ENCODE measurements around the gene ASB14.
A peak's percentile ranks its signal among the peaks of the same experiment; 100 is the strongest.
"Not testable (repeated sequence)": the region's sequence is repeated elsewhere in the genome, so short reads cannot be mapped to it uniquely, and the experiment has no call there.

The ASB14 gene

DNA sequence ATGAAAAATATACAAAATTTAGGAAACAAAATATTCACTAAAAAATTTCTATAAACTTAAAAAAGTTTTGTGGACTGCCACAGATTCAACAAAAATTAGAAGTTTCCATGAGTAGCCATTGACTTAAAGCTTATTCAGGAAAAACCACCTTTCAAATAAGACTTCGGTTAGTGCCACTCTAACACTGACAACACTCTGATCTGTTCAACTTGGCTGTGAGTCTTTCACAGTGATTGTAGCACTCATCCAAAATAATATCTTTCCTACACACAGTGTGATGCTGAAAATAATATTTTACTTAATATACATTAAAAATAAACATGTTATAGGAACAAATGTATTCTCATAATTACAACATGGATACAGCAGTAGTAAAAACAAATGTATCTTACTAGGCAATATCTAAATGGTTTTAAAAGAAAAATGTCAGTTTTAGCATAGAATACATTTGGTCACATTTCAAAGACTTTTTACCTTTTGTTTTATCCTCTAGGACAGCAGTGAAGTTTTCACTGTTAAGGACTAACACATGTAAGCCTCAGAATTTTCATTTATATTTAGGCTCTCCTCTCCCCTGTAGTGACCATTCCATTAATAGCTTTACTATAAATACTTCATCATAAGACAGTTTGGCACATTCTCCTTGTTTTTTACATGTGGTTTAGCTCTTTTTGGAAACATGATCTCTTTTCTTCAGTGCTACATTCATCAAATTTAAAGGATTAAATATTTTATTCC, at the start of gene ASB14:
Gene ASB14, minus strand, starts transcription at position 527 of the 738 bp plus-strand sequence. CDS start 652 bp downstream, outside the sequence.
- DNase-seq (no peak), ATAC-seq (replicated peaks) (no peak)
- Mint-ChIP-seq H3K27ac (no peak within 1 kb of the TSS), H3K9me3 (no peaks in the 10 kb centered on the region), H3K27me3 (no peaks in the 10 kb centered on the region), H3K4me1 (no peaks in the 10 kb centered on the region), H3K4me3 (no peak within 1 kb of the TSS), H3K36me3 (no peaks in the 10 kb centered on the region)

DNA sequence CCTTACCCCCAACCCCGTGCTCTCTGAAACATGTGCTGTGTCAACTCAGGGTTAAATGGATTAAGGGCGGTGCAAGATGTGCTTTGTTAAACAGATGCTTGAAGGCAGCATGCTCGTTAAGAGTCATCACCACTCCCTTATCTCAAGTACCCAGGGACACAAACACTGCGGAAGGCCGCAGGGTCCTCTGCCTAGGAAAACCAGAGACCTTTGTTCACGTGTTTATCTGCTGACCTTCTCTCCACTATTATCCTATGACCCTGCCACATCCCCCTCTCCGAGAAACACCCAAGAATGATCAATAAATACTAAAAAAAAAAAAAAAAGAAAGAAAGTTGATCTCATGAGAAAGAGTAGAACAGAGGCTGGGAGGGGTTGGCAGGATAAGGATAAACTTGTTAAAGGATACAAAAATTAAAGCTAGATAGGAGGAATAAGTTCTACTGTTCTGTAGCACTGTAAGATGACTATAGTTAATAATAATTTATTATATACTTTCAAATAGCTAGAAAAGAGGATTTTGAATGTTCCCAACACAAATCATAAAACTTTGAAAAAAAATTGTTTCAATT, 46.7 kb upstream of the ASB14 start:
- H3K4me3 Mint-ChIP-seq; H3K27ac Mint-ChIP-seq; ATAC-seq (replicated peaks); DNase-seq; H3K36me3 Mint-ChIP-seq; H3K27me3 Mint-ChIP-seq; H3K9me3 Mint-ChIP-seq; H3K4me1 Mint-ChIP-seq: not testable (repeated sequence)

DNA sequence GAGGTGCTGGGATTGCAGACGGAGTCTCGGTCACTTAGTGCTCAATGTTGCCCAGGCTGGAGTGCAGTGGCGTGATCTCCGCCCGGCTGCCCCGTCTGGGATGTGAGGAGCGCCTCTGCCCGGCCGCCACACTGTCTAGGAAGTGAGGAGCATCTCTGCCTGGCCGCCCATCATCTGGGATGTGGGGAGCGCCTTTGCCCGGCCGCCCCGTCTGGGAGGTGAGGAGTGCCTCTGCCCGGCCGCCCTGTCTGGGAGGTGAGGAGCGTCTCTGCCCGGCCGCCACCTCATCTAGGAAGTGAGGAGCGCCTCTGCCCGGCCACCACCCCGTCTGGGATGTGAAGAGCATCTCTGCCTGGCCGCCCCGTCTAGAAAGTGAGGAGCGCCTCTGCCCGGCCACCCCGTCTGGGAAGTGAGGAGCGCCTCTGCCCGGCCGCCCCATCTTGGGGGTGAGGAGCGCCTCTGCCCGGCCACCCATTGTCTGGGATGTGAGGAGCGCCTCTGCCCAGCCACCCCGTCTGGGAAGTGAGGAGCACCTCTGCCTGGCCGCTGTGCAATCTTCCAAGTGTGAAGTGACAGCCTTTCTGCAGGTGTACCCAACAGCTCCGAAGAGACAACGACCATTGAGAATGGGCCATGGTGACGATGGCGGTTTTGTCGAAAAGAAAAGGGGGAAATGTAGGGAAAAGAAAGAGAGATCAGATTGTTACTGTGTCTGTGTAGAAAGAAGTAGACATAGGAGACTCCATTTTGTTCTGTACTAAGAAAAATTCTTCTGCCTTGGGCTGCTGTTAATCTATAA, 46.0 kb upstream of the ASB14 start:
- not testable (repeated sequence) for ATAC-seq (replicated peaks); H3K9me3 Mint-ChIP-seq

DNA sequence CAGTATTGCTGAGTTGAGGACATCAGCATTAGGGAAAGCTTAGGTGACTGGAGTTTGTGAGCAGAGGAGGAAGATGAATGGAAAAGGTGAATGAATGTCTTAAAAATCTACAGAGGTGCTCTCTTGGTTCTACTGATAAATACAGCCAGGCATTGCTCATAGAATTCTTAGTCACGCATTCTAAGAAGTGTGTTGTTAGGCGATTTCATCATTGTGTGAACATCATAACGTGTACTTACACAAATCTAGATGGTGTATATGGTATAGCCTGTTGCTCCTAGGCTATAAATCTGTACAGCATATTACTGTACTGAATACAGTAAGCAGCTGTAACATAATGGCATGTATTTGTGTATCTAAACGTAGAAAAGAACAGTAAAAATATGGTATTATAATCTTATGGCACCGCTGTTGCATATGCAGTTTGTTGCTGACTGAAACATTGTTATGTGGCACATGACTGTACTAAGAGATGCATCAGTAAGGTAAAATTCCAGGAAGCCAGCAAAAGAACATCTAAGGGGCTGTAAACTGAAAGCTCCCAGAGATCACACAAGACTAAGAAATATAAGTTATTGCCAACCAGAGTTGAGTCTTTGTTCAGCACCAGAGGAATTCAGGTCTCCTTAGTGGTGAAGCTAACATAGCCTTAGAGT, 42.9 kb upstream of the ASB14 start:
- ATAC-seq (replicated peaks) (no peak), DNase-seq (no peak)
- Mint-ChIP-seq H3K27me3 (no peaks in the 10 kb centered on the region), H3K4me1 (no peaks in the 10 kb centered on the region), H3K4me3 (no peak overlapping the region), H3K27ac (no peak overlapping the region), H3K9me3 (peaks cover 2 to 4% of the 10 kb centered on the region in 2 donors), H3K36me3 (no peaks in the 10 kb centered on the region)

More for the DNA sequence above, 46.0 kb upstream of the ASB14 start:
- H3K4me1 Mint-ChIP-seq, H3K27ac Mint-ChIP-seq, DNase-seq, H3K4me3 Mint-ChIP-seq, H3K27me3 Mint-ChIP-seq, H3K36me3 Mint-ChIP-seq: not testable (repeated sequence)

DNA sequence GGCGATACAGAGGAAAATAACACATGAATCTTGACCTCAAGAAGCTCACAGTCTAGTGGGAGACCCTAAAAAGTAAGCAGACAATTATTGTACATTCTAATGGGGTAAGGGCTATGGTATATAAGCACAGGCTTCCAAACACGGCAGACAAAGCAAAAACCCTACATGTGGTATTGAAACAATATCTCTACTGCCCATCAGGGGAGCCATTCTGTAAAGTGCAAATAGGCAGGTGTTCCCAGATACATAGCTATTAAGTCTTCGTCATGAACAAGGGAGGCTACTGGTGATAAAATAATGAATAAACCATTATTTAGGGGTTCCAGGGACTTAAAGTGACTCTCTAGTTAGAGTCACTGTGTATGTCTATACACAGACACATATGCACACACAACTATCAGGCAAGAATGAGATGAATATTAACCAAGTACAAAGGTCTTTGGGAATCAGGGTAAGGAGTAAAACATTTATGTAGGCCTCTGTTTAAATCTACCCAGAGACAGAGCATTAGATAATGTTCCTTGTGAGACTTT, 38.7 kb upstream of the ASB14 start:
- DNase-seq (no peak), ATAC-seq (replicated peaks) (no peak)
- no peaks in the 10 kb centered on the region for H3K27me3 Mint-ChIP-seq
- H3K36me3 Mint-ChIP-seq: no peaks in the 10 kb centered on the region
- H3K27ac Mint-ChIP-seq: no peak overlapping the region
- H3K4me3 Mint-ChIP-seq: no peak overlapping the region
- H3K4me1 Mint-ChIP-seq: no peaks in the 10 kb centered on the region
- no peaks in the 10 kb centered on the region for H3K9me3 Mint-ChIP-seq

DNA sequence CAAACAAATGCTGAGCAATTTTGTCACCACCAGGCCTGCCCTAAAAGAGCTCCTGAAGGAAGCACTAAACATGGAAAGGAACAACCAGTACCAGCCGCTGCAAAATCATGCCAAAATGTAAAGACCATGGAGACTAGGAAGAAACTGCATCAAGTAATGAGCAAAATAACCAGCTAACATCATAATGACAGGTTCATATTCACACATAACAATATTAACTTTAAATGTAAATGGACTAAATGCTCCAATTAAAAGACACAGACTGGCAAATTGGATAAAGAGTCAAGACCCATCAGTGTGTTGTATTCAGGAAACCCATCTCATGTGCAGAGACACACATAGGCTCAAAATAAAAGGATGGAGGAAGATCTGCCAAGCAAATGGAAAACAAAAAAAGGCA, 34.0 kb upstream of the ASB14 start:
- not testable (repeated sequence) for H3K27ac Mint-ChIP-seq; ATAC-seq (replicated peaks); H3K4me1 Mint-ChIP-seq; DNase-seq; H3K27me3 Mint-ChIP-seq; H3K9me3 Mint-ChIP-seq; H3K36me3 Mint-ChIP-seq; H3K4me3 Mint-ChIP-seq

DNA sequence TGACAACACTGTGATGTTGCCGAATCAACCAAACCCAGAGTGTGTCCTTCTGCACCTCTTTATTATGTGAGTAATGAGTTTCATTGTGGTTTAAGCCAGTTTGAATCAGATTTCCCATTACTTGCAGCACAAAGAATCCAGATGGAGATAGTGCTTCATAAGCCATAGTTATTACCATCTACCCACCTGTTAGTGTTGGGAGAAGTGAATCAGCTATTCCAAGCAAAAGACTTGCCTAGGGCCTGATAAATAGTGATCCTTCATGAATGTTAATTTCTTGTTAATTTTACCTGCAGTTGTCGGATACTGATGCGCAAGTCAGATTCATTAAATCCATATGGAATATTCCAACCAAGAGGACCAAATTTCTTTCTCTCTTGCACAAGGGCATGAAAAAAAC, 21.7 kb upstream of the ASB14 start:
- ATAC-seq (replicated peaks) (no peak), DNase-seq (no peak)
- H3K36me3 Mint-ChIP-seq: peaks cover 0 to 3% of the 10 kb centered on the region in 2 donors
- peaks cover 2 to 3% of the 10 kb centered on the region in 2 donors for H3K27me3 Mint-ChIP-seq
- H3K27ac Mint-ChIP-seq: no peak overlapping the region
- no peak overlapping the region for H3K4me3 Mint-ChIP-seq
- H3K9me3 Mint-ChIP-seq: peaks cover 5% of the 10 kb centered on the region in 2 donors
- no peaks in the 10 kb centered on the region for H3K4me1 Mint-ChIP-seq

DNA sequence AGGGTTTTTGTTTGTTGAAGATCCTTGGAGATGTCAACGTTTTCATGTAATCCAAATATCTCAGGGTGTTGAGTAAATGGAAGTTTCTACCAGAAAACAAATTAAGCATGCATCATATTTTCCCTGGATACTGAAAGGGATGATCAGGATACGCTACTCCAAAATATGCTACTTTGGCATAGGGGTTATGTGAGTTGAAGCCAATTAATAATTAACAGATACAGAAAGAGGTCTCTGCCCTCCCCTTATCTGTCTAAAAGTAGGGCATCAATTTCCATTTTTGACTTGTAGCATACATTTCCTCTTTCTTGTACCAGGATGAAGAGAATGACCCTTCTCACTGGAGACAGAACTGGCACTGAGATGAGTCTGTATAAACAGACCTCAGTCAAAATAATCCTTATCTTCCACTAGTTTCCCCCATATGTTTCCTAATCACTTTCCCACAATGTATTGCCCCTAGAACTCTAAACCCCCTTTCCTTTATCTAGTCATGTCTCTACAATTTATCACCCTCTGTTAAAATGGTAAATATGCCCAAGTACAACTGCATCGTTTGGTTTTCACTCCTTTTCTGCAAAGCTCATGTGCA, 17.4 kb upstream of the ASB14 start:
- peaks cover 0 to 4% of the 10 kb centered on the region in 2 donors for H3K27me3 Mint-ChIP-seq
- H3K9me3 Mint-ChIP-seq: no peaks in the 10 kb centered on the region
- H3K36me3 Mint-ChIP-seq: no peaks in the 10 kb centered on the region
- no peak overlapping the region for H3K27ac Mint-ChIP-seq
- DNase-seq (no peak), ATAC-seq (replicated peaks) (no peak)
- no peak overlapping the region for H3K4me3 Mint-ChIP-seq
- no peaks in the 10 kb centered on the region for H3K4me1 Mint-ChIP-seq

DNA sequence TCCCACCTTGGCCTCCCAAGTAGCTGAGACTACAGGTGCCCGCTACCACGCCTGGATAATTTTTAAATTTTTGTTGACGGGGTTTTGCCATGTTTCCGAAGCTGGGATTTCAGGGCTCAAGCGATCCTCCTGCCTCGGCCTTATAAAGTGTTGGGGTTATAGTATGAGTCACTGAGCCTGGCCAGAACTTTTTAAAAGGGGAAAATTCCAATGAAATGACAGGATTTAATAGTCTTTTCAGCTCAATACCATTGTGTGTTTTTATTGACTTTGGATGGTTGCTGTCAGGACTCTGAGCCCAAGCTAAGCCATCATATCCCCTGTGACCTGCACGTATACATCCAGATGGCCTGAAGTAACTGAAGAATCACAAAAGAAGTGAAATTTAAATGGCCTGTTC, 11.0 kb upstream of the ASB14 start:
- DNase-seq, H3K4me3 Mint-ChIP-seq, H3K27ac Mint-ChIP-seq: not testable (repeated sequence)

DNA sequence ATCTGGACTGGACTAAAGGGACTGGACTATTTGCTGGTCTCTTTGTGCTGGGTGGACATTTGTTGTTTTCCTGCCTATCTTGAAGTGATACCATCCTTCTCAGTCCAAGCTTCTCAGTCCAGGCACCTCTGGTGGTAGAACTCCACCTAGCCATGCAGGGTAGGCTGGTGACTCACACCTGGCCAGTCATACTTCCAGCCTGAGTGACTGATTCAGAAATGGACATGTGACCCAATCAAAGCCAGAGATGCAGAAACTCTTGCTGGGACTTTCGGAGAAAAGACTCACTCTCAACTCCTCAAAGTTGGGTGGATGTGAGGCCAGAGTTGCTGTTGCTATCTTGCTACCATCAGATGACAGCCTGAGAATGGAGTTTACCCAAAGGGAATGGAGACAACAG, 5.6 kb upstream of the ASB14 start:
- no peaks in the 10 kb centered on the region for H3K4me1 Mint-ChIP-seq
- no peaks in the 10 kb centered on the region for H3K9me3 Mint-ChIP-seq
- H3K27me3 Mint-ChIP-seq: no peaks in the 10 kb centered on the region
- DNase-seq (no peak), ATAC-seq (replicated peaks) (peak; percentile 53 to 57)
- no peak overlapping the region for H3K27ac Mint-ChIP-seq
- H3K4me3 Mint-ChIP-seq: no peak overlapping the region
- no peaks in the 10 kb centered on the region for H3K36me3 Mint-ChIP-seq

More for the DNA sequence above, 11.0 kb upstream of the ASB14 start:
- peaks cover 0 to 10% of the 10 kb centered on the region in 2 donors for H3K27me3 Mint-ChIP-seq
- ATAC-seq (replicated peaks); H3K4me1 Mint-ChIP-seq; H3K9me3 Mint-ChIP-seq; H3K36me3 Mint-ChIP-seq: not testable (repeated sequence)

DNA sequence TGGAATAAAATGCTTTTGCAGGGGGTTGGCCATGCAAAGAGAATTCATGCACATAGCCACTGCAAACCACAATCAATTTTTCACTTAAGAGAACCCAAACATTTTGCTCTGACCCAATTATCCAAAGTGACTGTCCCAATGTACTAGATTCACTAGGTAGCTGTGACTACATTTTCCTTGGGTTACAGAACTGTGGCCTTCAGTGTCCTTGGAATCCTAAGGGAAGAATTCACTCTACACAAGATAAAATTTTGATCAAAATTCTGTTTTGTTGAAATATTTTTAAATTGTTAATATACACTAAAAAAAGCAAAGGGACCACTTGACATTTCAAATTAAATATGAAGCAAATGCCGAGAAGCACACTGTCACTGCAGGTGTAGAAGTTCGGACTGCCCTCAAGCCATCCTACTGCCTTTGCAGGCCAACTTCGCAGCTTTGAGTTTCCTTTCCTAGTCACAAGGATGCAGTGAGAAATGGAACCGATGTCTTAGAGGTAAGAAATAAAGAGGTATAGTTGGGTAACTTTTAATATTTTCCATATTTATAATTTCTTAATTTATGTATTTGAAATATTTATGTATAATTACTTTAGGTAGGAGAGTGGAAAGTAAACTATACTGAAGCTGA, 527 bp upstream of the ASB14 start:
- ATAC-seq (replicated peaks) (no peak), DNase-seq (no peak)
- H3K27me3 Mint-ChIP-seq: no peaks in the 10 kb centered on the region
- H3K4me3 Mint-ChIP-seq: no peak overlapping the region
- H3K36me3 Mint-ChIP-seq: no peaks in the 10 kb centered on the region
- H3K4me1 Mint-ChIP-seq: no peaks in the 10 kb centered on the region
- no peaks in the 10 kb centered on the region for H3K9me3 Mint-ChIP-seq
- no peak overlapping the region for H3K27ac Mint-ChIP-seq

DNA sequence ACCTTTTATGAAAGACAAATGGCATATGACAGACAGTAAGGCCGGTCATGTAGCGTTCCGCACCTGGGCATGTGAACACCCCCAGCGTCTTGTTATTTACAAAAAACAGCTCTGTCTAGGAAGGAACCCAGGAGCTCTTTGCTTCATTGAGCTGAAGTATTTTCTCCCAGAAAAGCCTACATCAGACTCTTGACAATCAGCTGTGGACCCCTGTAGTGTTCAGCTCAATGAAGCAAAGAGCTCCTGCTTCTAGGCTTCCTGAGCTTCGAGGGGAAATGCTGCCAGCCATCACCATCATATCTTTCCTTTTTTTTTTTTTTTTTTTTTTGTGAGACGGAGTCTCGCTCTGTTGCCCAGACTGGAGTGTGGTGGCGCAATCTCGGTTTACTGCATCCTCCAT, 4.1 kb downstream of the ASB14 start:
- H3K36me3 Mint-ChIP-seq: peaks cover 2 to 3% of the 10 kb centered on the region in 2 donors
- H3K4me3 Mint-ChIP-seq: no peak overlapping the region
- no peak for ATAC-seq (replicated peaks)
- no peak for DNase-seq
- H3K4me1 Mint-ChIP-seq: no peaks in the 10 kb centered on the region
- no peaks in the 10 kb centered on the region for H3K9me3 Mint-ChIP-seq
- H3K27ac Mint-ChIP-seq: no peak overlapping the region
- no peaks in the 10 kb centered on the region for H3K27me3 Mint-ChIP-seq

DNA sequence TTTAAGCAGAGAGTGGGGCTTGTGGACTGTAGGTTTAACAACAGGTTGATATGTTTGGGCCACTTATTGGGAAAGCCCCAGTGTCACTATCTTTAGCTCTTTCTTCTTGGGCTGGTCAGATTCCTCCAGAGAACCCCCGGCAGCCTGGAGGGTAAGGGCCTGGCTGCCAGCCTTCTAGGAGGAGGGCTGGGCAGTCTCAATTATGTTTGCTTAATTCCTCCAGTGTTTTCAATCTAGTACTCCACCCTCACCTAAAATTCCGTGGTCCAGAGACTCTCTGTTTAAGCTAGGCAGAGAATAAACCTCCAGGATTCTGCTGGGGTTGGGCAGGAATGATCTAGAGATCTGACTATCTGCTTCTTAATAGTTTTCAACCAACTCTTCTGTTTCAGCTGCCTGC, 5.3 kb downstream of the ASB14 start:
- Mint-ChIP-seq H3K27me3 (no peaks in the 10 kb centered on the region), H3K36me3 (peaks cover 2 to 3% of the 10 kb centered on the region in 2 donors), H3K27ac (no peak overlapping the region), H3K4me3 (no peak overlapping the region), H3K9me3 (no peaks in the 10 kb centered on the region), H3K4me1 (no peaks in the 10 kb centered on the region)
- DNase-seq (no peak), ATAC-seq (replicated peaks) (no peak)
